AG09309 (cell line): ENCODE measurements around the gene SF3B2.

ENCODE experiments used
- DNase-seq: peaks from one replicate; pipeline ENCODE4 v3.0.0-alpha.2; 2010; ENCODE audit warnings: low read depth
- H3K4me3 ChIP-seq: 2 replicates; pipeline ENCODE4 v1.5.1; 2011; ENCODE audit warnings: mild to moderate bottlenecking, low read depth, low read length, moderate library complexity; ENCODE audit not compliant: control insufficient read depth
- TF ChIP-seq, protein P1 (sequence below): IDR thresholded peaks from 2 replicates; pipeline ENCODE4 v1.5.1; 2011; ENCODE audit warnings: mild to moderate bottlenecking, low read depth, low read length, inconsistent platforms; ENCODE audit not compliant: insufficient read depth, control insufficient read depth; ENCODE audit errors: missing control alignments

SF3B2 gene

DNA sequence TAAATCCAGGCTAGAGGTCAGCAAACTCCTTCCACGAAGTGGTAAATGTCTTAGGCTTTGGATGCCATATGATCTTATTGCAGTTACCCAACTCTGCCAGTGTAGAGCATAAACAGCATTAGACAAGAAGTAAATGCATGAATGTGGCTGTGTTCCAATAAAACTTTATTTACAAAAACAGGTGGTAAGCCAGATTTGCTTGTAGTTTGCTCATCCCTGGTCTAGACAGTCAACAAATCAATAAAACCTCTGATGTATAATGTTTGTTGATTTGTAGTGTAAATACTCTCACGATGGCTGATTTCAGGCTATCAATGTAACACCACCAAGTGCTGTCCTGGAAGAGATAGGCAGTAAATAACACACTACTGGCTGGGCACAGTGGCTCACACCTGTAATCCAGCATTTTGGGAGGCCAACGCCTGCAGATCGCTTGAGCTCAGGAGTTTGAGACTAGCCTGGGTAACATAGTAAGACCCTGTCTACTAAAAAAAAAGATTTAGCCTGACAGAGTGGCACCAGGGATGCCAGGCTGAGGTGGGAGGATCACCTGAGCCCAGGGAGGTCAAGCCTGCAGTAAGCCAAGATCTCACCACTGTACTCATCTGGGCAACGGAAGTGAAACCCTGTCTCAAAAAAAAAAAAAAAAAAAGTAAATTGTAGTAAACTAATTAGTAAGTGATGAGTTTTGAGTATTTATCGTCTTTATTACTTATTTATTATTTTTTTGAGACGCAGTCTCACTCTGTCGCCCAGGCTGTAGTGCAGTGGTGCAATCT lies 19.0 kb upstream of the SF3B2 start:
- TF ChIP-seq, protein P1, sequence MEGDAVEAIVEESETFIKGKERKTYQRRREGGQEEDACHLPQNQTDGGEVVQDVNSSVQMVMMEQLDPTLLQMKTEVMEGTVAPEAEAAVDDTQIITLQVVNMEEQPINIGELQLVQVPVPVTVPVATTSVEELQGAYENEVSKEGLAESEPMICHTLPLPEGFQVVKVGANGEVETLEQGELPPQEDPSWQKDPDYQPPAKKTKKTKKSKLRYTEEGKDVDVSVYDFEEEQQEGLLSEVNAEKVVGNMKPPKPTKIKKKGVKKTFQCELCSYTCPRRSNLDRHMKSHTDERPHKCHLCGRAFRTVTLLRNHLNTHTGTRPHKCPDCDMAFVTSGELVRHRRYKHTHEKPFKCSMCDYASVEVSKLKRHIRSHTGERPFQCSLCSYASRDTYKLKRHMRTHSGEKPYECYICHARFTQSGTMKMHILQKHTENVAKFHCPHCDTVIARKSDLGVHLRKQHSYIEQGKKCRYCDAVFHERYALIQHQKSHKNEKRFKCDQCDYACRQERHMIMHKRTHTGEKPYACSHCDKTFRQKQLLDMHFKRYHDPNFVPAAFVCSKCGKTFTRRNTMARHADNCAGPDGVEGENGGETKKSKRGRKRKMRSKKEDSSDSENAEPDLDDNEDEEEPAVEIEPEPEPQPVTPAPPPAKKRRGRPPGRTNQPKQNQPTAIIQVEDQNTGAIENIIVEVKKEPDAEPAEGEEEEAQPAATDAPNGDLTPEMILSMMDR = no peak
- no peak for DNase-seq
- no peak overlapping the region for H3K4me3 ChIP-seq

DNA sequence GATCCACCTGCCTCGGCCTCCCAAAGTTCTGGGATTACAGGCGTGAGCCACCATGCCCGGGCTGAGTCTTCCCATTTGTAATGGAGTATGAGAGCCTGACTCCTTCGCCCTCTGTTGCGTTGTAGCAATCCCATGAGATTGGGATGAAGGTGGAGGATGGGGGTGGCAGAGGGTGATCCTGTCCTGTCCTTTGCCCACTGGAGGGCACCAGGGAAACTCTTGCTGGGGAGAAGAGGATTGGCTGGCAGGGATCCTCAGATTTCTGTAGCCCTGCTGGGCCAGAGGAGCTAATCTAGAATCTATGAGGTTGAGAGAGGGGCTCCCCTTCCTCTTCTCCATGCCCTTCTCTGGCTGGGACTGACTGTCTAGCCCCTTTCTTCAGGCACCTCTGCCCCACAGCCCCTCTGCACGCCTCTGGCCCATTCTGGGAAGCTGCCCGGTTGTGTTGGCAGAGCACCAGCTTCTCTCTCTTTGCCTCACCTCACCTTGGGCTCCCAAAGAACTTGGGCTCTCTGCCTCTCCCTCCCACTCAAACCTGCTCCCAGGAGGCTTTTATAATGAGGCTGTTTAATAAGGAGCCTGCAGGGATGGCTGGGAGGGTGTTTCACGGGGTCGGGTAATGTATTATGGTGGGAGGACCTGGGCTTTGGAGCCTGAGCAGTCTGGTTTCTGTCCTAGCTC lies 16.4 kb upstream of the SF3B2 start:
- no peak for DNase-seq
- TF ChIP-seq, protein P1 = no peak

DNA sequence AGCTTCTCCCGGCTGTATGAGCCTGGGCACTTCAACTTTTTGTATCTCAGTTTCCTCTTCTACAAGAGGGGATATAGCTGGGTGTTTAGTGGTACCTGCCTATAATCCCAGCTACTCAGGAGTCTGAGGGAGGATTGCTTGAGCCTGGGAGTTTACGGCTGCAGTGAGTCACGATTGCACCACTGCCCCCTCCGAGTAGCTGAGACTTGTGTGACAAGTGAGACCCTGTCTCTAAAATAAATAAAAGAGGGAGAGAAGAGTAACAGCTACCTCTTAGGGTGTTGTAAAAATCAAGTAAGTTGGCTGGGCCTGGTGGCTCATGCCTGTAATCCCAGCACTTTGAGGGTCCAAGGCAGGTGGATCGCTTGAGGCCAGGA lies 15.8 kb upstream of the SF3B2 start:
- TF ChIP-seq, protein P1 = no peak
- H3K4me3 ChIP-seq = no peak overlapping the region
- no peak for DNase-seq

More for the DNA sequence above, 16.4 kb upstream of the SF3B2 start:
- H3K4me3 ChIP-seq = no peak overlapping the region

DNA sequence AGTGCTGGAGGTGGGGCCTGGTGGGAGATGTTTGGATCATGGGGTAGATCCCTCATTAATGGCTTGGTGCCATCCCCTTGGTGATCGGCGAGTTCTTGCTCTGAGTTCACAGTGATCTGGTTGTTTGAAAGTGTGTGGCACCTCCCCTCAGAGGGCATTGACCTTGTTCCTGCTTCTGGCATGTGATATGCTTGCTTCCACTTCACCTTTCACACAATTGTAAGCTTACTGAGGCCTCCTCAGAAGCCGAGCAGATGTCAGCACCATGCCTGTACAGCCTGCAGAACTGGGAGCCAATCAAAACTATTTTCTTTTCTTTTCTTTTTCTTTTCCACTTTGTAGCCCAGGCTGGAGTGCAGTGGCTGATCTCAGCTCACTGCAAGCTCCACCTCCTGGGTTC lies 14.8 kb upstream of the SF3B2 start:
- TF ChIP-seq, protein P1 = no peak
- no peak for DNase-seq
- no peak overlapping the region for H3K4me3 ChIP-seq

DNA sequence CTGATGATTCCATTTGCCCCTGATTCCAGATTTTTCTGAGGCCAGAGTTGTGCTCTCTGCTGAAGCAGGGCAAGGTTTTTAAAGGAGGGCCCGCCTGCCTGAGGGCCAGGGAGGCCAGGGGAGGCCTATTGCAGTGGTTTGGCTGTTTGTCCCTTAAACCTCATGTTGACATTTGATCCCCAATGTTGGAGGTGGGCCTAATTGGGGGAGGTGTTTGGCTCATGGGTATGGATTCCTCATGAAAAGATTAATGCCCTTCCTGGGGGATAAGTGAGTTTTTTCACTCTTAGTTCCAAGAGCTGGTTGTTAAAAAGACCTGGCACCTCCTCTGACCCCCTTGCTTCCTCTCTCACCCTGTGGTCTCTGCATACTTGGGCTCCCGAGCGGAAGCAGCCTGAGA lies 12.4 kb upstream of the SF3B2 start:
- H3K4me3 ChIP-seq = no peak overlapping the region
- no peak for DNase-seq
- TF ChIP-seq, protein P1 = no peak

DNA sequence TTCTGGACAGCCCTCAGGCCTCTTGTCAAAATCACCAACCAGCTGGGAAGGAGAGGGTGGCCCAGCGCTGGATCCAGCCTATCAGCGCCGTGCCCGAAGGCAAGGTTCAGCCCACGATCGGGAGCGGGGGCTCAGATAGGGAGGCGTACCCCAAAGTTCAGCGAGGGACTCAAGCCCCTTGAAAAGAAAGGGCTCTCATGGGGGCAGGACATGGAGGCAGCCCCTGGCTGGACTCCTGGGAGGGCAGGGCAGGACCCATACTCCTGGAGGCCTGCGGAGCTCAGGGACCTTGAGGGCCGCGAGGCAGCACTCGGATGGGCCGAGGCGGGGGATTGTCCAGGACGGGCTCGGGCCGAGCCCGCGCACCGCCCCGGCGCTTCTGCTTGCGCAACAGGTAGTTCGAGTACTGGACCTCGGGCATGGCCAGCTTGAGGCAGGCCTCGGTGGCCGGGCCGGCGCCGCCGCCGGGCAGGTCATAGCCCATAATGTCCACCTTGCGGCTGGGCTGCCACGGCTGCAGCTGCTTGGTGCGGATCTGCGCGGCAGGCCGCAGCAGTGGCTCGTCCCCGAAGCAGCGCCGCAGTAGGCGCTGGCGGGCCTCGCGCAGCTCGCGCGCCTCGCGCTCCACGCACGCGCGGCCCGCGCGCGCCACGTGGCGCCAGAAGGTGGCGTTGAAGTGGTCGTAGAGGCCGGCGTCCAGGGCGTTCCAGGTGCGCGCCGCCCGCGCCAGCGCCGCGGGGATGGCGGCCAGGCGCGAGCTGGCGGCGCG lies 9.8 kb upstream of the SF3B2 start:
- H3K4me3 ChIP-seq = no peak overlapping the region
- DNase-seq = no peak
- TF ChIP-seq, protein P1 = no peak
